ENCODE measurements around the gene ARRDC5. TPM values are rescaled to one million over a fixed set of nuclear protein-coding genes. Genes with fewer than 3 reads are reported as not detected.

The ARRDC5 gene
- total RNA-seq, 4 donors from 2014 or later, result 0.33 to 1.9 (median 1.5) TPM

DNA sequence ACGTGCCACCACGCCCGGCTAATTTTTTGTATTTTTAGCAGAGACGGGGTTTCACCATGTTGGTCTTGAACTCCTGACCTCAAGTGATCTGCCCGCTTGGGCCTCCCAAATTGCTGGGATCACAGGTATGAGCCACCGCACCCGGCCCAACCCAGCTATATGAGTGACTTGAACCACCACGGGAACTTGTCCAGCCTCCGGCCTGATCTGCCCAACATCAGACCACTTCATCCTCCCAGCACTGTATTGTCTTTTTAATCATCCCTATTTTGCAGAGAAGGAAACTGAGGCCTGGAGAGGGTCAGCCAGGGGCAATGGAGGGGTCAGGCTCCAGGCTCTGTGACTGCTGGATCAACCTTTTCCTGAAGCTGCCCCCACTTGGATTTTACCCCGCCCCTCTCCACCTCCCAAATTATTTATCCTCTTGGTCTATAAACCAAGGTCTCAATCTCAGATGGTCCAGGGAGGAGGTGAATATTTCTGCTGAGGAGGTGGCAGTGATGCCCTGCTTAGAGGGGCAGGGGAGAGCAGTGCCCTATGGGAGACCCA lies 34.3 kb downstream of the ARRDC5 start:
- TF ChIP-seq, protein P1, sequence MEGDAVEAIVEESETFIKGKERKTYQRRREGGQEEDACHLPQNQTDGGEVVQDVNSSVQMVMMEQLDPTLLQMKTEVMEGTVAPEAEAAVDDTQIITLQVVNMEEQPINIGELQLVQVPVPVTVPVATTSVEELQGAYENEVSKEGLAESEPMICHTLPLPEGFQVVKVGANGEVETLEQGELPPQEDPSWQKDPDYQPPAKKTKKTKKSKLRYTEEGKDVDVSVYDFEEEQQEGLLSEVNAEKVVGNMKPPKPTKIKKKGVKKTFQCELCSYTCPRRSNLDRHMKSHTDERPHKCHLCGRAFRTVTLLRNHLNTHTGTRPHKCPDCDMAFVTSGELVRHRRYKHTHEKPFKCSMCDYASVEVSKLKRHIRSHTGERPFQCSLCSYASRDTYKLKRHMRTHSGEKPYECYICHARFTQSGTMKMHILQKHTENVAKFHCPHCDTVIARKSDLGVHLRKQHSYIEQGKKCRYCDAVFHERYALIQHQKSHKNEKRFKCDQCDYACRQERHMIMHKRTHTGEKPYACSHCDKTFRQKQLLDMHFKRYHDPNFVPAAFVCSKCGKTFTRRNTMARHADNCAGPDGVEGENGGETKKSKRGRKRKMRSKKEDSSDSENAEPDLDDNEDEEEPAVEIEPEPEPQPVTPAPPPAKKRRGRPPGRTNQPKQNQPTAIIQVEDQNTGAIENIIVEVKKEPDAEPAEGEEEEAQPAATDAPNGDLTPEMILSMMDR (IDR thresholded peaks at IDR 0.05; ENCODE audit: low read depth), result no peak

DNA sequence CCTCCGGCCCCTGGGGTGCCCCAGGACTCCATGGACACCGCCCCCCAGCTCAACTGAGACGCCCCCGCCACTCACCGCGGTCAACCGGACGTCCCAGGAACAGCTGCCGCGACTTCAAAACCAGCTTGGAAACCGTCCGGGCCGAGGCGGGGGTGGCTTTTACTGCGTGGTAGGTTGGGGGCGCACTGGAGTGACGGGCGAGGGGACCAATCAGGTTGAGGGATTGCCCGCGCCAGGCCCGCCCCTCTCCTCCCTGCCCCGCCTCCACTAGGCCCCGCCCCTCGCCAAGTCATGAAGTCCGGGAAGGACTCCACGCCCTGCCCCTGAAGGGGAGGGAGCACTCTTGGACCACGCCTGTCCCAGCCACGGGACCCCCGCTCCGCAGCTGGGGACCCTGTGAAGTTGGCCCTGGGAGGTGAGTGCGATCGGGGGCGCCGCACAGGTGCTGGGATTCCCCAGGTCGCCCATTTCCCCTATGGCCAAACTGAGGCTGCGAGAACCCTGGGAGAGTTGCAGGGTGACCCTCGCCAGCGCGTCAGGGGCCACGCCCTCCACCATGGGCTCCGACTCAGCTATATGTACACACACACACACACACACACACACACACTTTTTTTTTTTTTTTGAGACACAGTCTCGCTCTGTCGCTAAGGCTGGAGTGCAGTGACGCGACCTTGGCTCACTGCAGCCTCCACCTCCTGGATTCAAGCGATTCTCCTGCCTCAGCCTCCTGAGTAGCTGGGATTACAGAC lies 35.0 kb downstream of the ARRDC5 start, which contains the start of gene PLIN3:
Gene PLIN3 (minus strand): TSS at position 134 of the 752 bp plus-strand sequence. CDS start 6,273 bp downstream, outside the sequence.
- TF ChIP-seq, protein P1 (IDR thresholded peaks at IDR 0.05; ENCODE audit: low read depth), result no peak

DNA sequence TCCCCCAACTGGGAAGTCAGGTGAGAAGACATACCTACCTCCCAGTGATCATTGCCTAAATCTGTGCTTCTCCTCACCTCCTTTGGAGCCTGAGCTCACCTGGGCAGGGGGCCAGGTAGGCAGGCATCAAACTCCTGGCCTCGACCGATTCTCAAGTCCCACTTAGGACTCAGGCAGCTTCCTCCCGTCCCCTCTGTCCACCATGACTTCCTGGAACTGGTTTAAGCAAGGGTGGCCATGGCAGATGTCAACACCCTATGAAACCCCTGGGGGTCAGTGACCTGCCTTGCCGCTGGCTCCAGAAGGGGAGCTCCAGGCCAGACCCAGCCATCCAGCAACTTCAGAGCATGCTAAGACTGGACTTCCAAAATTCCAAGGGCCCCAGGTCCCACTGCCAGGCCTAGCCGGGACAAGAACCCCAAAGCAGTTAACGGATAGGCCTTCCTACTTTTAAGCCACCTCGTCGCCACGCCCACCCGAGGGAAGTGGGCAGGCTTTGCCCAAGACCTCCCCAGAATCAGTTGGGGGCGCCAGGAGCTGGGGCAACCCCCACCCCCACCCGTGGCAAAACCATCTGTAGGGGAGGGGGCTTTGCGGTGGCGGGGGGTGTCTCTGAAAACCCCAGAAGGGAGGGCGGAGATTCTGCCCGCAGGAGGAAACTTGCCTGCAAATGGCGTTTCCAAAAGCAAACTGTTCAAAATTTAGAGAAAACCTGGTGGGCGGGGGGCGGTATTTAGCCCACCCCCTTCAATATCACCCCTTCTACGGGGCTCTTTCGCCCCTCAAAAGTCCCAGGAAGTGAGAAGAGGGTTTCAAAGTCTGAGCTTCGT lies 35.9 kb downstream of the ARRDC5 start:
- TF ChIP-seq, protein P1 (IDR thresholded peaks at IDR 0.05; ENCODE audit: low read depth), result no peak

DNA sequence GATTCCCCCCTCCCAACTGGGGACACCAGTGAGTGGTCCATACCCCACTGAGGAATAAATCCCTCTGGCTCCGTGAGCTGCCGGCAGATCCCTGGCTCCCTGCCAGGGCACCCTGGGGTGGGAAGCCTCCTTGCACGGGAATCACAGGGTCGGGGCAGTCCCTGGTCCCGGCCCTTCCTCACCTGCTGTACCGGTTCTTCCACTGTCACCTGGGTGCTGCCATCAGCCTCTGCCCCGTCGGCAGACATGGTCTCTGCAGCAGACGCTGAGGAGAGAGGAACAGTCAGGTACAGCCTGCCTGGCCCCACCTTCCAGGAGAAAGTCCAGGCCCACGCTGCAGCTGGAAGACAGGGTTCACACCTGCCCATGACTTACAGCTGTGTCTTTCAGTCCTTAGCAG lies 41.5 kb downstream of the ARRDC5 start:
- TF ChIP-seq, protein P1 (IDR thresholded peaks at IDR 0.05; ENCODE audit: low read depth), result no peak

DNA sequence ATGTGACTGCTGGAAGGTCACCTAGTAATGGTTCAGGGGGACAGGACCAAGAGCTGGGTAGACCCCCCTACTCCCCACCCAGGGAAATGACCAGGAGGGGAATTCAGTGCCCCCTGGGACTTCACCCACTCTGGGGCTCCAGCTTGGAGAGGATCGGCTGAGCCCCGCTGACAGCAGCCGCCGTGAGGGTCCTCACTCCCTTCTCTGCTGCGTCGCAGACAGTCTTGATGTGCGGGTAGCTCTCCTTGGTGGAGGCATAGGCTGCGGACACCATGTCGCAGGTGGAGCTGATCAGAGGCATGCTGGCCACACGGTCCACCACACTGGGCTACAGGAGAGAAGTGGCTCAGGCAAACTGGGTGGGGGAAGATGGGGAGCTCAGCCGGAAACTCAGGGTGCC lies 43.0 kb downstream of the ARRDC5 start:
- TF ChIP-seq, protein P1 (IDR thresholded peaks at IDR 0.05; ENCODE audit: low read depth), result no peak

DNA sequence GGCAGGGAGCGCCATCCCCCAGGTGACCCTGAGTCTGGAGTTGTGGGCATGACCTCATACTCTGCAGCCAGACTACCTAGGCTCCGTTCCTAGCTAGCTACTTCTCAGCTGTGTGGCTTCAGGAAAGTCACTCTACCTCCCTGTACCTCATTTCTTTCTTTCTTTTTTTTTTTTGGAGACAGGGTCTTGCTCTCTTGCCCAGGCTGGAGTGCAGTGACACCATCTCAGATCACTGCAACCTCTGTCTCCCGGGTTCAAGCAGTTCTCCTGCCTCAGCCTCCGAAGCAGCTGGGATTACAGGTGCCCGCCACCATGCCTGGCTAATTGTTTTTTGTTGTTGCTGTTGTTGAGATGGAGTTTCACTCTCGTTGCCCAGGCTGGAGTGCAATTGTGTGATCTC lies 50.2 kb downstream of the ARRDC5 start:
- TF ChIP-seq, protein P1 (IDR thresholded peaks at IDR 0.05; ENCODE audit: low read depth), result no peak

All from subcutaneous adipose tissue (tissue), 4 donors.